SU-DHL-6 (cell line): ENCODE data around the gene HHIPL2.

Experiments used
- CTCF ChIP-seq: fragments of 200-600 bp; sonication (generic); IDR thresholded peaks from one replicate; pipeline ENCODE4 v1.5.1; 2017; ENCODE audit warnings: antibody characterized with exemption, mild to moderate bottlenecking, low read length, moderate library complexity; ENCODE audit not compliant: insufficient read depth, poor library complexity, severe bottlenecking
- EZH2phosphoT487 ChIP-seq: fragments of 200-600 bp; sonication (generic), shearing (Covaris generic); conservative IDR thresholded peaks from 2 replicates; pipeline ENCODE4 v1.6.1; 2018; ENCODE audit warnings: mild to moderate bottlenecking, antibody characterized with exemption, low read length, moderate library complexity, mixed read lengths

GRCh38 chr1:222523852-222524251, 24.1 kb downstream of the HHIPL2 start:
- no peak for TF ChIP-seq CTCF
- no peak for TF ChIP-seq EZH2phosphoT487
